ENCODE results near the gene IMP4. TPM values are rescaled to one million over a fixed set of nuclear protein-coding genes. Genes with fewer than 3 reads are reported as not detected.
"Not testable (repeated sequence)": the region's sequence is repeated elsewhere in the genome, so short reads cannot be mapped to it uniquely, and the experiment has no call there.

Gene IMP4
- polyA plus RNA-seq, 12 donors: 34.0 to 60.2 (median 38.5) TPM; not detected in 1

DNA sequence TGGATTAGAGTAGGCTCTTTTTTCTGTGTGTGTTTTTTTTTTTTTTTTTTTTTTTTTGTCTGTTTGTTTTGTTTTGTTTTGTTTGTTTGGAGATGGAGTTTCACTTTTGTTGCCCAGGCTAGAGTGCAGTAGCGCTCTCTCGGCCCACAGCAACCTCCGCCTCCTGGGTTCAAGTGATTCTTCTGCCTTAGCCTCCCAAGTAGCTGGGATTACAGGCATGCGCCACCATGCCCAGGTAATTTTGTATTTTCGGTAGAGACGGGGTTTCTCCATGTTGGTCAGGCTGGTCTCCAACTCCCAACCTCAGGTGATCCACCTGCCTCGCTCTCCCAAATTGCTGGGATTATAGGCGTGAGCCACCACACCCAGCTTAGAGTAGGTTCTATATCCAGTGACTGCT, 9.4 kb upstream of the IMP4 start:
- not testable (repeated sequence) for DNase-seq

DNA sequence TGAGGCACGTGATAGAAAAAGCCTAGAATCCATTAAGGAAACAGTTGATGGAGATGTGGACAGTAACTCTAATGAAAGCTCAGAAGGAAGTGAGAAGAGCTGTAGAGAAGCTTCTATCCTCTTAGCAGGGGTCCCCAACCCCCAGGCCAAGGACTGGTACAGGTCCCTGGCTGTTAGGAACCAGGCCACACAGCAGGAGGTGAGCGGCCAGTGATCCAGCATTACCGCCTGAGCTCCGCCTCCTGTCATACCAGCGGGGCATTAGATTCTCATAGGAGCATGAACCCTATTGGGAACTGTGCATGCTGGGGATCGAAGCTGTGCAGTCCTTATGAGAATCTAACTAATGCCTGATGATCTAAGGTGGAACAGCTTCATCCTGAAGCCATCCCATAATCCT, 8.7 kb upstream of the IMP4 start:
- no peak for DNase-seq

DNA sequence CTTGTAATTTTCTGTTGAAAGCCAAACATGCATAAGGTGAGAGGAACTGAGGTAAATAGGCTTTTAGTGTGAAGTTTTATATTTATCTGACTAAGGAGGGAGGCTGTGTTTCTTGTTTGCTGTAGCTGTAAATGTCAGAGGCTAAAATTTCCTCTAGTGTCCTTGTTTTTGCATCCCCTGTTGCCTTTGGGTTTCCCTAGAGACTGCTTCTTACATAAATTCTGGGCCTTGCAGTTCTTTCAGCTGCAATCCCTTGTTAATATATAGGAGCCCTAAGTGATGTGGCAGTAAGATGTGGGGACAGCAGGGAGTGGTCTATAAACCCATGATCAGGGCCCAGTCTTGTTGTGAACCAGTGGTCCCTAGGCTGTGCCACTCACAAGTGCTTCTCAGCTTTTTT, 7.5 kb upstream of the IMP4 start:
- DNase-seq: no peak

DNA sequence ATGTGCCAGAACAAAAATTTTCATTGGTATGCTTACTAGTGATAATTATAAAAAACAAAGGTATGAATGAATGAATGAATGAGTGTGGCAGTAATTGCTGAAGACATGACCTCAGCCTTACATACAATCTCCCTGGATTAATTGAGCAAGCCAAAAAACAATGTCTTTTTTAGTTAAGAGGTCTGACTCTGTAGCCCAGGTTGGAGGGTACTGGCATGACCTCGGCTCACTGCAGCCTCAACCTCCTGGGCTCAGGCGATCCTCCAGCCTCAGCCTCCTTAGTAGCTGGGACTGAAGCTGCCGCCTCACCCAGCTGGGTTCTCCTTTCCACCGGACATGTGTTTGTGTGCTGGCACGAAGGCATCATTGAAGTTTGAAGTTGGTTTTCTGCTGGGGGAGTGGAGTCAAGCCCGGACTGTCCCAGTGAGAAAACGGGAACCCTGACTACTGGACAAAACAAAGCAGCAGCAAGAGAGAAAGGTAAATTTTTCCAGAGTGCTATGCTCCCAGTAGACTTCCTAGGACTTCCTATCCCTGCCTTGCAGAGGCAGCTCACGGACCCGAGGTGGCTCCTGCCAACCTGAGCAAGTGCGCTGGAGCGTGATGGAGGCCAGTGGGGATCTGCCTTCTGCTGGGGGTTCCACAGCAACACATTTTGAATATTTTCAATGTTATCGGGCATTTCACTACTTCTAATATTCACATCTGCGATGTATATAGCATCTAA, 6.4 kb upstream of the IMP4 start:
- no peak for DNase-seq

- peak; percentile 84 for DNase-seq
These were observed 5.6 kb upstream of the IMP4 start for GRCh38 chr2:130336877-130337734.

GRCh38 chr2:130337735-130338325, 4.9 kb upstream of the IMP4 start:
- DNase-seq: no peak

GRCh38 chr2:130338793-130339345, 3.8 kb upstream of the IMP4 start:
- no peak for DNase-seq

DNA sequence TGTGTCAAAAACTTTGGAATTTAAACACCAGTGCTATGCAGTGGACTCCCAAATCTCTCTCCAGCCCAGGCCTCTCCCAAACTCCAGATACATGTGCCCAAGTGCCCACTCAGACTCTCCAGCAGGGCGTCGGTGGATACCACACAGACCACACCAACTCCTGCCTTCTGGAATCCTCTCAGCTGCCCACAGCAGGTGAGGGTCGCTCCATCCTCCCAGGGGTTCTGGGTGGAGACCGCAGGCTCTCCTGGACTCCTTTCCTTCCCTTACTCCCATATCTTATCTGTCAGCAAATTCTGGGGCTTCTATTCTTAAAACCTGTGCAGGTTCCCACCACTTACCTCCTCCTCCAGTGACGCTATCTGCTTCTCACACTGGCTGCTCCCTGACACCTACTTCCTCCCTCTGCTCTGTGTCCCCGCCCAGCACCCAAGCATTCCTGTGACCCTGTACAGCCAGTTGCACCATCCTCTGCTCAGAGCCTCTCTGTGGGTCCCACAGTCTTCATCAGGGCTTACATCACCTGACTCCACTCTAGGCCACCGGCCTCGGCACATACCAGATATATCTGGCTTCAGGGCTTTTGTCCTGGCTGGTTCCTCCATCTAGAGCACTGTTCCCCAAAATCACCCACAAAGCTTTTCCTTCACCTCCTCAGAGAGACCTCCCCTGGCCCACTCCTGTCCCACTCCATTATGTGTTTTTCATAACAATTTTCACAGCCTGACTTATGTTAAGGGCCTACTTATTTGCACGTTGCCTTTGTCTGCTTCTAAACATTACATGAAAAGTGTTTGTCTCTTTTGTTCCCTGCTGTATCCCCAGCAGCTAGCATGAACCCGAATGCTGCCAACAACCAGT, 2.6 kb upstream of the IMP4 start:
- DNase-seq: no peak

- DNase-seq: no peak
These were observed 1.1 kb upstream of the IMP4 start for GRCh38 chr2:130341562-130342019.

- peak; percentile 95 for DNase-seq
These were observed 621 bp upstream of the IMP4 start for GRCh38 chr2:130342020-130342532.

DNA sequence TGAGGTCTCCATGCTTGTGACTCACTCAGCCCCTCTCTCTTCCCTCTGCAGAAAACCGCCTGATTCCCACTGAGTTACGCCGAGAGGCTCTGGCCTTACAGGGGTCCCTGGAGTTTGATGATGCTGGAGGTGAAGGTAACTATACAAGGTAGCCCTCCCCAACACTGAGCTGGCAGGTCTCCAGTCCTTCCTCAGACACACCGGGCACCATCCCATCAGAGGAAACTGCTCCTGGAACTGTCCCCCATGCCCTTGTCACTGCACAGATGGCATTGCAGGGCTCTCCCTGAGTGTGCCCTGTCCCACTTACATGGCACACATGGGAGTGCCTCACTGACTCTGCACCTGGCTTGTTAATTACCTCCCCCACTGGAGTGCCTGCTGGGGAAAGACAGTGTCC, 1.9 kb downstream of the IMP4 start:
- DNase-seq: no peak

- DNase-seq: no peak
These were observed 2.4 kb downstream of the IMP4 start for GRCh38 chr2:130345091-130345490.

DNA sequence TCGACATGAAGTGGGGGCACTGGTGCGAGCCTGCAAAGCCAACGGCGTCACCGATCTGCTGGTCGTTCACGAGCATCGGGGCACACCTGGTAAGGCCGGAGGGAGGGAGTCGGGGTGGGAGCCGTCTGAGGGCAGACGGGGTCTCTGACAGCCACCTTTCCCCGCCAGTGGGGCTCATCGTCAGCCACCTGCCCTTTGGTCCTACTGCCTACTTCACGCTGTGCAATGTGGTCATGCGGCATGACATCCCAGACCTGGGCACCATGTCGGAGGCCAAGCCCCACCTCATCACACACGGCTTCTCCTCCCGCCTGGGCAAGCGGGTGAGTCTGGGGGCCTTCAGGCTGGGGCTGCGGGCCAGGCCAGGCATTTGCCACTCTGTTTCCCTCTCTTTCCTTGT, 2.9 kb downstream of the IMP4 start:
- DNase-seq: no peak

- no peak for DNase-seq
These were observed 3.5 kb downstream of the IMP4 start for GRCh38 chr2:130346041-130346740.

GRCh38 chr2:130346741-130347066, 4.0 kb downstream of the IMP4 start:
- DNase-seq: no peak

- DNase-seq: no peak
These were observed 4.7 kb downstream of the IMP4 start for GRCh38 chr2:130347220-130347925.

DNA sequence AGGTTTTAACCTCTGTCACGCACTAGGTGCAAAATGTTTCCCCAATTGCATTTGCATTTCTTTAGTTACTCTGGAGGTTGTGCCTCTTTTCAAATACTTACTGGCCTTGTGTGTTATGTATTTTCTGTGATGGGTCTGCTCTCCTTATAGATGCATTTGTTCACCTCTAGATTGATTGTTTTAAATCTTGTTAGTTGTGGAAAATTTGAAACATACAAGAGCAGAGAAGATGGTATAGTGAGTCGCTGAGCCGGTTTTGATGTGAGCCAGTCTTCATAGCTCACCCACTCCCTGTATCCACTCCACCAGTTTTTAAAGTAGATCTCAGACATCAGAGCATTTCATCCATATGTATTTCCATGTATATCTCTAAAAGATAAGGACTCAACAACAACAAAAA, 6.5 kb downstream of the IMP4 start:
- no peak for DNase-seq

GRCh38 chr2:130351711-130352110, 9.0 kb downstream of the IMP4 start:
- DNase-seq: no peak

DNA sequence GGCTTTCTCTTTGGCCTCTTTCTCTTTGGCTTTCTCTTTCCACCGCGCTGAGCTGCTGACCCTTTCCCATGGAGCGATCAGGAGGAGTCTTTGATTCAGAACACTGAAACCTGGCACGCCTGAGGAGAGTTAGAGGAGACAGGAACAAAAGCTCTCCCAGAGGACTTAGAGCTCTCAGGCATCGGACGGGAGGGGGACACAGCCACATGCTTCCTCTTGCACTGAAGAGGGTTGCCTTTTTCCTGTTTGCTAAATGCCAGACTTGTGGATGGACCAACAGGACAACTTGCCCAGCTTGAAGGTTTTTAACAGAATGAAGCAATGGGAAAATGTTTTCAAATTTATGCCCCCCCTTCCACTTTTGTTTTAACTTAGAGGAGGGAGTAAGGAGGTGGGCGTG, 9.5 kb downstream of the IMP4 start:
- no peak for DNase-seq
